GM18508 (cell line): ENCODE results near the gene LSM4.

ENCODE experiments used
- ATAC-seq: cut with Tn5 transposase; IDR thresholded peaks from one replicate; pipeline ENCODE4 v1.9.1; 2021; ENCODE audit warnings: moderate number of reproducible peaks; ENCODE audit not compliant: insufficient read depth, unreplicated experiment

The LSM4 gene

DNA sequence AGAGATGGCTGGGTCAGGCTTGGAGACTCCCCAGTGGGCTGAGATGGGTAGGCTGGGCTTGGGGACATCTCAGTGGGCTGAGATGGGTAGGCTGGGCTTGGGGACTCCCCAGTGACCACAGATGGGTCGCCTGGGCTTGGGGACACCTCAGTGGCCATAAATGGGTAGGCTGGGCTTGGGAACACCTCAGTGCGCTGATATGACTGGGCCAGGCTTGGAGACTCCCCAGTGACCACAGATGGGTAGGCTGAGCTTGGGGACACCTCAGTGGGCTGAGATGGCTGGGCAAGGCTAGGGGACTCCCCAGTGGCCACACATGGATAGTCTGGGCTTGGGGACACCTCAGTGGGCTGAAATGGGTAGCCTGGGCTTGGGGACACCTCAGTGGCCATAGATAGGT, 61.4 kb downstream of the LSM4 start:
- no peak for ATAC-seq

DNA sequence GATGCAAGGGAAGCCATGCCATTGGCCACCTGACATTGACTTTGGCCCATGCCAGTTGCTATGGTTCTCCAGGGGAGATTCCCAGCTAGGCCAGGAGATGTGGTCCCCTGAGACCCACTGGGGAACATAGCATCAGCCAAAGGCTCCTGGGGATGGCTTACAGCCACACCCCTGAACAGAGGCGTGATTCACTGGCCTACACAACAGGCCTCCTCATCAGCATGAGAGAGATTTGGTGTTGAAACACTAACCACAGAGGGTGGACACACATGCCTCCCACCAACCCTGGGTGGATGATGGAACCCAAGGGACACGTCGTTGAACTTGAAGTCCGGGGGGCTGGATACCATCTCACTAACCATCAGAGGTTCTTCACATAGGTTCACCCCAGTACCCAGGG, 63.0 kb downstream of the LSM4 start:
- no peak for ATAC-seq

DNA sequence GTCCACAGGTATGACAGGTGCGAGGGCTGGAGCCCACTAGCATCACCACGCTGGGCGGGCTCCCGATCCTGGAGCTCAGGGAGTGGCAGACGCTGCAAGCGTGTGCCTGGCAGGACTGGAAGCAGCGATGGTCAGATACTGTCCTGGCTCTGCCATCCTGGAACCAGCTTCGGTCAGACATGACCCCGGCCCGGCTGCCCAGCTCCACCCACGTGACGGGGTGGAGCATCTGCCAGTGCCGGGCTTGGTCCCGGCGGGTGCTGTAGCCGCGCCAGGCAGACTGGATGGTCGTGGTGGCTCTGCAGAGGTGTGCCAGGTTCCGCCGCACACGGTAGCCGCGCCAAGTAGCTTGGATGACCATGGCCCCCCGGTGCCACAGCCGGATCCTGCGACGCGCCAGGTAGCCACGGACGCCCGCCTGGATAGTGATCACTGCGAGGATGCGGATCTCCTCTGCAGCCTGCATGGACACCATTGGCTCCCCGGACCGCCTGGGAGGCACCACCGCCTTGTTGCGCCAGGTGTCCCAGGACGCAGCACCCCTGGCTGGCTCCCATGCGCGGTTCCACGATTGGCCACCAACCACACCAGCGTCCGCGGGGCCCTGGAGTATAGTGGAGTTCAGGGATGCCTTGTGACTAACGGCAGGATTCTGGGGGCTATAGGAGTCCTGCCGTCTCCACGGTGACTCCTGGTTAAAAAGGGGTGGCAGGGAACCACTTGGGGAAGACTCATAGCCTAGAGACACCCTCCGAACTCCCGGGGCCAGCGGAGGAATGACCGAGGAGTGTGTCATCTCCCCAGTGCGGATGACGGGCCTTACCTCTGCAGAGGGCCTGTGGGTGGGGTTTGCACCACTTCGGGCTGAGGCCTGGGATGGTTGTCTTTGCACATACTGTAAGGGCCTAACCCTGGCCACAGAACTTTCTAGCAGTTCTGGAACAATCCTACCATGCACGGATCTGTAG, 65.1 kb downstream of the LSM4 start:
- no peak for ATAC-seq
